Measurements from ENCODE around the gene IQCH. TPM values are rescaled to one million over a fixed set of nuclear protein-coding genes. Genes with fewer than 3 reads are reported as not detected.
A peak's percentile ranks its signal among the peaks of the same experiment; 100 is the strongest.

IQCH gene
- total RNA-seq, 2 experiments from 2014 or later: 0.98 to 1.9 TPM

- Mint-ChIP-seq H3K4me3 (no peak overlapping the region), H3K9me3 (ENCODE audit: low read depth) (no peaks in the 10 kb centered on the region), H3K4me1 (no peaks in the 10 kb centered on the region), H3K36me3 (peaks cover 2% of the 10 kb centered on the region), H3K27ac (no peak overlapping the region), H3K27me3 (peaks cover 40% of the 10 kb centered on the region)
- no peak for ATAC-seq
- CTCF ChIA-PET: no interaction called here
- DNase-seq: no peak
Measured at GRCh38 chr15:67322481-67322880, 67.9 kb downstream of the IQCH start.

- Mint-ChIP-seq H3K27me3 (peaks cover 20% of the 10 kb centered on the region), H3K4me1 (no peaks in the 10 kb centered on the region), H3K36me3 (peaks cover 4% of the 10 kb centered on the region), H3K9me3 (ENCODE audit: low read depth) (peaks cover 3% of the 10 kb centered on the region), H3K4me3 (no peak overlapping the region), H3K27ac (no peak overlapping the region)
- ATAC-seq (no peak), DNase-seq (no peak)
- CTCF ChIA-PET: interaction anchor here (1.0 kb wide), 1 partner anchor 27 kb away, joined by 3 read pairs; no protein-coding TSS in a partner anchor
Measured at GRCh38 chr15:67327312-67327711, 72.7 kb downstream of the IQCH start.

GRCh38 chr15:67327737-67328136 is 73.2 kb downstream of the IQCH start:
- CTCF ChIA-PET: interaction anchor here (1.0 kb wide), 1 partner anchor 28 kb away, joined by 3 read pairs; no protein-coding TSS in a partner anchor
- ATAC-seq: no peak
- Mint-ChIP-seq H3K4me1 (no peaks in the 10 kb centered on the region), H3K9me3 (ENCODE audit: low read depth) (peaks cover 3% of the 10 kb centered on the region), H3K27ac (no peak overlapping the region), H3K27me3 (peaks cover 19% of the 10 kb centered on the region), H3K4me3 (no peak overlapping the region), H3K36me3 (peaks cover 4% of the 10 kb centered on the region)
- no peak for DNase-seq

GRCh38 chr15:67329984-67330733 is 75.6 kb downstream of the IQCH start:
- H3K27ac Mint-ChIP-seq: no peak overlapping the region
- ATAC-seq (no peak), DNase-seq (no peak)
- no peak overlapping the region for H3K4me3 Mint-ChIP-seq
- CTCF ChIA-PET: interaction anchor here (1.6 kb wide), 1 partner anchor 15 kb away, joined by 5 read pairs; no protein-coding TSS in a partner anchor
- peaks cover 15% of the 10 kb centered on the region for H3K27me3 Mint-ChIP-seq
- H3K4me1 Mint-ChIP-seq: no peaks in the 10 kb centered on the region
- peaks cover 4% of the 10 kb centered on the region for H3K36me3 Mint-ChIP-seq
- H3K9me3 Mint-ChIP-seq (ENCODE audit: low read depth): peaks cover 3% of the 10 kb centered on the region

- peaks cover 2% of the 10 kb centered on the region for H3K36me3 Mint-ChIP-seq
- no peak overlapping the region for H3K4me3 Mint-ChIP-seq
- no peak overlapping the region for H3K27ac Mint-ChIP-seq
- H3K9me3 Mint-ChIP-seq (ENCODE audit: low read depth): peaks cover 3% of the 10 kb centered on the region
- peaks cover 15% of the 10 kb centered on the region for H3K27me3 Mint-ChIP-seq
- ATAC-seq (no peak), DNase-seq (no peak)
- peaks cover 2% of the 10 kb centered on the region for H3K4me1 Mint-ChIP-seq
- CTCF ChIA-PET: no interaction called here
Measured at GRCh38 chr15:67331676-67332075, 77.1 kb downstream of the IQCH start.

- peaks cover 8% of the 10 kb centered on the region for H3K27me3 Mint-ChIP-seq
- CTCF ChIA-PET: no interaction called here
- H3K27ac Mint-ChIP-seq: no peak overlapping the region
- peaks cover 2% of the 10 kb centered on the region for H3K4me1 Mint-ChIP-seq
- H3K9me3 Mint-ChIP-seq (ENCODE audit: low read depth): no peaks in the 10 kb centered on the region
- ATAC-seq (no peak), DNase-seq (no peak)
- no peak overlapping the region for H3K4me3 Mint-ChIP-seq
- no peaks in the 10 kb centered on the region for H3K36me3 Mint-ChIP-seq
Measured at GRCh38 chr15:67335026-67335425, 80.4 kb downstream of the IQCH start.

- Mint-ChIP-seq H3K4me3 (no peak overlapping the region), H3K27ac (no peak overlapping the region), H3K9me3 (ENCODE audit: low read depth) (no peaks in the 10 kb centered on the region), H3K36me3 (no peaks in the 10 kb centered on the region), H3K4me1 (peaks cover 2% of the 10 kb centered on the region), H3K27me3 (peaks cover 5% of the 10 kb centered on the region)
- CTCF ChIA-PET: no interaction called here
- DNase-seq (no peak), ATAC-seq (peak; percentile 36)
Measured at GRCh38 chr15:67335534-67336222, 81.1 kb downstream of the IQCH start.

GRCh38 chr15:67340630-67341029 is 86.0 kb downstream of the IQCH start:
- DNase-seq (no peak), ATAC-seq (no peak)
- Mint-ChIP-seq H3K27me3 (peaks cover 4% of the 10 kb centered on the region), H3K4me3 (no peak overlapping the region), H3K4me1 (no peaks in the 10 kb centered on the region), H3K27ac (no peak overlapping the region), H3K36me3 (peaks cover 3% of the 10 kb centered on the region), H3K9me3 (ENCODE audit: low read depth) (peaks cover 5% of the 10 kb centered on the region)
- CTCF ChIA-PET: no interaction called here

- Mint-ChIP-seq H3K27me3 (peaks cover 4% of the 10 kb centered on the region), H3K27ac (no peak overlapping the region), H3K4me1 (no peaks in the 10 kb centered on the region), H3K9me3 (ENCODE audit: low read depth) (peaks cover 5% of the 10 kb centered on the region), H3K36me3 (peaks cover 3% of the 10 kb centered on the region), H3K4me3 (no peak overlapping the region)
- ATAC-seq: no peak
- no peak for DNase-seq
- CTCF ChIA-PET: no interaction called here
Measured at GRCh38 chr15:67341539-67341938, 87.0 kb downstream of the IQCH start.

GRCh38 chr15:67343206-67343605 is 88.6 kb downstream of the IQCH start:
- H3K27me3 Mint-ChIP-seq: peaks cover 10% of the 10 kb centered on the region
- DNase-seq (no peak), ATAC-seq (no peak)
- H3K4me1 Mint-ChIP-seq: no peaks in the 10 kb centered on the region
- CTCF ChIA-PET: no interaction called here
- peaks cover 8% of the 10 kb centered on the region for H3K9me3 Mint-ChIP-seq (ENCODE audit: low read depth)
- no peak overlapping the region for H3K4me3 Mint-ChIP-seq
- no peak overlapping the region for H3K27ac Mint-ChIP-seq
- peaks cover 6% of the 10 kb centered on the region for H3K36me3 Mint-ChIP-seq

GRCh38 chr15:67349634-67350033 is 95.0 kb downstream of the IQCH start:
- H3K36me3 Mint-ChIP-seq: peaks cover 6% of the 10 kb centered on the region
- H3K9me3 Mint-ChIP-seq (ENCODE audit: low read depth): peaks cover 15% of the 10 kb centered on the region
- no peaks in the 10 kb centered on the region for H3K4me1 Mint-ChIP-seq
- H3K4me3 Mint-ChIP-seq: no peak overlapping the region
- no peak overlapping the region for H3K27ac Mint-ChIP-seq
- H3K27me3 Mint-ChIP-seq: peaks cover 14% of the 10 kb centered on the region
- CTCF ChIA-PET: no interaction called here
- ATAC-seq: no peak
- DNase-seq: no peak

GRCh38 chr15:67350042-67350441 is 95.5 kb downstream of the IQCH start:
- Mint-ChIP-seq H3K27ac (no peak overlapping the region), H3K9me3 (ENCODE audit: low read depth) (peaks cover 14% of the 10 kb centered on the region), H3K4me3 (no peak overlapping the region), H3K27me3 (peaks cover 13% of the 10 kb centered on the region), H3K36me3 (peaks cover 5% of the 10 kb centered on the region), H3K4me1 (no peaks in the 10 kb centered on the region)
- CTCF ChIA-PET: no interaction called here
- DNase-seq (no peak), ATAC-seq (no peak)

- no peaks in the 10 kb centered on the region for H3K4me1 Mint-ChIP-seq
- ATAC-seq (no peak), DNase-seq (no peak)
- CTCF ChIA-PET: interaction anchor here (0.6 kb wide), 1 partner anchor 102 kb away, joined by 3 read pairs; no protein-coding TSS in a partner anchor
- peaks cover 2% of the 10 kb centered on the region for H3K36me3 Mint-ChIP-seq
- peaks cover 9% of the 10 kb centered on the region for H3K27me3 Mint-ChIP-seq
- no peaks in the 10 kb centered on the region for H3K9me3 Mint-ChIP-seq (ENCODE audit: low read depth)
- H3K27ac Mint-ChIP-seq: no peak overlapping the region
- H3K4me3 Mint-ChIP-seq: no peak overlapping the region
Measured at GRCh38 chr15:67358391-67358790, 103.8 kb downstream of the IQCH start.

GRCh38 chr15:67358812-67359211 is 104.2 kb downstream of the IQCH start:
- CTCF ChIA-PET: no interaction called here
- no peak overlapping the region for H3K27ac Mint-ChIP-seq
- no peak for DNase-seq
- no peaks in the 10 kb centered on the region for H3K4me1 Mint-ChIP-seq
- no peak overlapping the region for H3K4me3 Mint-ChIP-seq
- no peaks in the 10 kb centered on the region for H3K9me3 Mint-ChIP-seq (ENCODE audit: low read depth)
- H3K36me3 Mint-ChIP-seq: peaks cover 4% of the 10 kb centered on the region
- H3K27me3 Mint-ChIP-seq: peaks cover 12% of the 10 kb centered on the region
- ATAC-seq: no peak
